NCI-H446 (cell line): Measurements from ENCODE around the gene HLA-DQA2.
A peak's percentile ranks its signal among the peaks of the same experiment; 100 is the strongest.
"Not testable (repeated sequence)": the region's sequence is repeated elsewhere in the genome, so short reads cannot be mapped to it uniquely, and the experiment has no call there.

Experiments
- DNase-seq, 2 experiments: peaks; one replicate each; lab custom pipeline; 2025; lab: John Stamatoyannopoulos, UW

The HLA-DQA2 gene

GRCh38 chr6:32741031-32741960, at the start of gene HLA-DQA2:
TSS of gene HLA-DQA2 (plus strand) at chr6:32741391. CDS start at chr6:32741444, 53 bp downstream.
- DNase-seq = no peak

DNA sequence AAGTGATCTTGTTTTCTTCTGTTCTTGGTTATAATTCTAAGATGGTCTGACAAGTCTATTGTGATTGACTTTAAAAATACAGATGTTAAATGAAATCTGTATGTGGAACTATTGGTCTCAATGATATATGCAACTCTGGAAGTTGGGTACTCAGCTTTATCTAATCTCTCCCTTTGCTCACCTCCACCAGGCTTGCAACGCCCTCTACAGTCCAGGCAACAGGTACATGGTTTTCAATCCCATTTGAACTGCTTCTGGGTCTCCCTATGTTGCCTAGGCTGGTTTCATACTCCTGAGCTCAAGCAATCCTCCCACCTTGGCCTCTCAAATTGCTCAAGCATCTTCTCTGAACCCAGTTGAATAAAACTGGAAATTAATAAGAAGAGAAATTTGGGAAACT, 49.2 kb upstream of the HLA-DQA2 start:
- no peak for DNase-seq

DNA sequence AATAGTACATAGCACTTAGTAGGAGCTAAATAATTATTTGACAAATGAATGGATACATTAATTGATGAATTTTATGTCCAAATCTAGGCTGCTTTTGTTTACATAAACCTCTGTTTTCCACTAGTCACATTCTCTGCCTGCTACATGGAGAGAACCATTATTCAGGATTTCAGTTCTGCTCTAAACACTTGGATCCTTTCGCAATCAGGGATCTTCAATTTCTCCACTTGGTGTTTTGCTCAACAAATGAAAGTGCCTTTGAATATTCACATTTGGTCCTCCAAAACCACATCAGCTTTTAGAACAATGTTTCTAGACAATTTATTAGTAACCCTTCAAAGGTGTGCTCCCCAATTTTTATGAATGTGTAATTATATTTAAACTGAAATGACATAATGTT, 44.2 kb upstream of the HLA-DQA2 start:
- DNase-seq = no peak

GRCh38 chr6:32700391-32701040, 40.7 kb upstream of the HLA-DQA2 start:
- DNase-seq = peak; percentile 10 to 48

DNA sequence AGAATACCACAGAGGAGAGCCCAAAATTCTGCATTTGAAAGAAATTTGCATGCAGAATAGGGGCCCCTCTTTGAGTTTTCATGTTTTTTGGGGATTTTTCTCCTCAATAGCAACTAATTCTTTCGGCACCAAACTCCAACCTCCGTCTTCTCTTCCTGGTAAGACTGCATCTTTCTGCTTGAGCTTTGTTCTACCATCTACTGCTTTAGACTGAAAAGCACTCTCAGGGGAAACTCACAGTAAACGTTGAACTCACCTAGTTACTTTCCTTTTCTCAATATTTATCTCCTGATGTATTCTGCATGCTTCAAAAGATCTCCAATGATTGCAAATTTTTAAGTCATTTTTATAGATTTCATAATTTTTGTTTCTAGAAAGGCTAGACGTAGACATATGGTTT, 37.8 kb upstream of the HLA-DQA2 start:
- no peak for DNase-seq

- not testable (repeated sequence) for DNase-seq
Measured at GRCh38 chr6:32705164-32705563, 36.0 kb upstream of the HLA-DQA2 start.

DNA sequence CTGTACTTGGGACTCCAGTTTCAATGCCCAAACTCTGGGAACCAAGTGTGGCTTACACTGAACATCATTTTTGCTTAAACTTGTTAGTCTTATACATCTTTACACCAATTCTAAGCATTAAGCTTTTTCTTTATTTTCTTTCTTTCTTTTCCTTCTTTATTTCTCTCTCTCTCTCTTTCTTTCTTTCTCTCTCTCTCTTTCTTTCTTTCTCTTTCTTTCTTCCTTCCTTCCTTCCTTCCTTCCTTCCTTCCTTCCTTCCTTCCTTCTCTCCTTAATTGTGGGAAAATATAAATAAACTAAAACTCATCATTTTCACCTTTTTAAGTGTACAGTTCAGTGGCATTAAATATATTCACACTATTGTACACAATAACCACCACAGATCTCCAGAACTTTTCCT, 31.6 kb upstream of the HLA-DQA2 start:
- DNase-seq = no peak

- DNase-seq = no peak
Measured at GRCh38 chr6:32713241-32713640, 27.9 kb upstream of the HLA-DQA2 start.

GRCh38 chr6:32716396-32716795, 24.8 kb upstream of the HLA-DQA2 start:
- no peak for DNase-seq

DNA sequence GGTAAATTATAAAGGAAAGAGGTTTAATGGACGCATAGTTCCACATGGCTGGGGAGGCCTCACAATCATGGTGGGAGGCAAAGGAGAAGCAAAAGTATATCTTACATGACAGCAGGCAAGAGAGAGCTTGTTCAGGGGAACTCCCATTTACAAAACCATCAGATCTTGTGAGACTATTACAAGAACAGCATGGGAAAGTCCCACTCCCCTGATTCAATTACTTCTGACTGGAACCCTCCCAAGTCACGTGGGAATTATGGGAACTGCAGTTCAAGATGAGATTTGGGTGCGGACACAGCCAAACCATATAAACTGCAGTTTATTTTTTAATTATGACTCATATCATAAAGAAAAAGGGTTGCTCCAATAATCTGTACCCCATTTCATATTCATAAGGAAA, 22.3 kb upstream of the HLA-DQA2 start:
- no peak for DNase-seq

GRCh38 chr6:32738126-32738525, 3.1 kb upstream of the HLA-DQA2 start:
- no peak for DNase-seq

DNA sequence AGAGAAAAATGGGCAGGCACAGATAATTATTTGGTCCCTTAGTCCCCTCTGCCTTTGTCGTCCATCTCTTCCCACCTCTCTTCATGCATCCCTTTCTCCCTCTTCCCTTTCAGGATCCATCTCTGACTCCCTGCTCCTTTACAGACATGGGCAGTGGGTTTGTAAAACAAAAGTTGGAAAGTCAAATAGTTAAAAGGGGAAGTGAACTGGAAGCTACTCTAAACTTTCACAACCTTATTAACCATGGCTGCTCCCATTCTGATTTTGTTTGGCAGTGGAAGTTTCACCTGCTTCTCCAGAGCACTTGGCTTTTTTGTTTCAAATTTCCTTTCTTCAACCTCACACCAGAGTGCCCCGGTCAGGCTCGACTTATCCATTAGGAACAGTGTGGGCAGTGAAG, 1.2 kb downstream of the HLA-DQA2 start:
- no peak for DNase-seq

GRCh38 chr6:32744776-32745175, 3.6 kb downstream of the HLA-DQA2 start:
- no peak for DNase-seq

DNA sequence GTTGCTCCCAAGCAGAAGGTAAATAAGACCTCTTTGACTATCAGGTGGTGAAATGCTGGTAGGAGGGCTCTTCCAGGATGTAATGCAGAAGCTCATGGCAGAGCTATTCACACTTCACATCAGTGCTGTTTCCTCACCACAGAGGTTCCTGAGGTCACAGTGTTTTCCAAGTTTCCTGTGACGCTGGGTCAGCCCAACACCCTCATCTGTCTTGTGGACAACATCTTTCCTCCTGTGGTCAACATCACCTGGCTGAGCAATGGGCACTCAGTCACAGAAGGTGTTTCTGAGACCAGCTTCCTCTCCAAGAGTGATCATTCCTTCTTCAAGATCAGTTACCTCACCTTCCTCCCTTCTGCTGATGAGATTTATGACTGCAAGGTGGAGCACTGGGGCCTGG, 4.5 kb downstream of the HLA-DQA2 start:
- not testable (repeated sequence) for DNase-seq

- no peak for DNase-seq
Measured at GRCh38 chr6:32752580-32752979, 11.4 kb downstream of the HLA-DQA2 start.

DNA sequence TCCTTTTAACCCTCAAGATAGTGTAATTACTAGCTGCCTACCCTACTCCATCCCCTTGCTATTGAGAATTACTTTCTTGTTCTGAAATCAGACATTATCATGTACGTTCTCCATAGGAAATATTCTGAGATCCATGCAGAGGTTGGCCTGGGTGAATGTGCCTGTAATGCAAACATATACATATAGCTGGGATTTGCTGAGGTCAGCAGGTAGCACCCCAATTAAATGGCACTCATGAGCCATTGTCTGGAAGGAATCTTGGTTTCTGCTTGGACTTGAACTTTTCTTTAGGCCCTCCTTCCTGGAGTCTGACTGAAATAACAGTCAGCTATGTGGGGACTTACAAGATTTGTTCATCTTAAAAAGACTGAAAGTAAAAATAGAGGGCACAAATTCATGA, 18.5 kb downstream of the HLA-DQA2 start:
- no peak for DNase-seq

GRCh38 chr6:32761072-32761471, 19.9 kb downstream of the HLA-DQA2 start:
- DNase-seq = no peak

DNA sequence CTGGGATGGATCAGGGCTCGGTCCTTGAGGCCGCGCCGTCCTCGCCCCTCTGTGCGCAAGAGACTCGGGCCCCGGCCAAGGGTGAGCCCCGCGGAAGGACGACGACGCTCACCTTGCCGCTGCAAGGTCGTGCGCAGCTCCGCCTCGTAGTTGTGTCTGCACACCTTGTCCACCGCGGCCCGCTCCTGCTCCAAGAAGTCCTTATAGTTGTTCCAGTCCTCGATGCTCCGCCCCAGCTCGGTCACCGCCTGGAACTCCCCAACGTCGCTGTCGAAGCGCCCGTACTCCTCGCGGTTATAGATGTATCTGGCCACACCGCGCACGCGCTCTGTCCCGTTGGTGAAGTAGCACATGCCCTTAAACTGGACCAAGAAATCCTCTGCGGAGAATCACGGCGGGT, 20.4 kb downstream of the HLA-DQA2 start:
- no peak for DNase-seq

DNA sequence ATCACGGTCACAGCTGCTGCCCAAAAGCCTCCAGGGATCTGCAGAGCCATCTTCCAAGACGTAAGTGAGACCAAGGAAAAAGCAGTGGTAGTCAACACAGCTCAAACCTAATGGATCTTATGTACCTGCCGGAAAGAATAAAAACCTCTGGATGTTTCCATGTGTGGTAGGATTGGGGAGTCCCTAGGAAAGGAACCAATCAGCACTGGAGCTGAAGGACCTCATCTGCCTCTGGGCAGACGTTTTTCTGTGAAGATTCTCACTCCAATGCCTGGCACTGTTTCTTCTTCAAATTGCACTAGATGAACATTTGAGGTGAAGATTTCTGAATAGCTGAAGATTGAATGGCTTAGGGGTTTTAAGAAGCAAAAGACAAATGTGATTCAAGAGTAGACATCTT, 22.2 kb downstream of the HLA-DQA2 start, which contains the start of gene HLA-DQB2:
HLA-DQB2 (minus strand) TSS at position 112 of the 400 bp plus-strand sequence; CDS start at position 50, 62 bp downstream.
- DNase-seq = no peak

DNA sequence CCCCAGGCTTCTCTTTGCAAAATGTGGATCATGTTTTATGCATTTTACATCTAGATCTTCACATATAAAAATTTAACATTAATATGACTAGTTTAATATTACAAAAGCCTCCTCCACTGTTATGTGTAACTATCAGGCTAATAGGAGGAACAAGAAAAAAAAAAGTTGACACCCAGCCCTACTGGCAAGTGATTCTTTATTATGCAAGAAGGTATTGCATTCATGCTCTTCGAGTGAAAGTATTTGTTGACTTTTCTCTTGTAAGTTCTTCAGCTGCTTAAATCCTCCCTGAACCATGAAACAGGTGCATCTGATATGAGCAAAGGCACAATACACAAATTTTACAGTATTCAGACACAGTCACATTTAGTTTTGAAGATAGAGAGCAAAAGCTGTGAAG, 22.9 kb downstream of the HLA-DQA2 start:
- no peak for DNase-seq

GRCh38 chr6:32772656-32773055, 31.5 kb downstream of the HLA-DQA2 start:
- DNase-seq = no peak

GRCh38 chr6:32774426-32774825, 33.2 kb downstream of the HLA-DQA2 start:
- DNase-seq = no peak

DNA sequence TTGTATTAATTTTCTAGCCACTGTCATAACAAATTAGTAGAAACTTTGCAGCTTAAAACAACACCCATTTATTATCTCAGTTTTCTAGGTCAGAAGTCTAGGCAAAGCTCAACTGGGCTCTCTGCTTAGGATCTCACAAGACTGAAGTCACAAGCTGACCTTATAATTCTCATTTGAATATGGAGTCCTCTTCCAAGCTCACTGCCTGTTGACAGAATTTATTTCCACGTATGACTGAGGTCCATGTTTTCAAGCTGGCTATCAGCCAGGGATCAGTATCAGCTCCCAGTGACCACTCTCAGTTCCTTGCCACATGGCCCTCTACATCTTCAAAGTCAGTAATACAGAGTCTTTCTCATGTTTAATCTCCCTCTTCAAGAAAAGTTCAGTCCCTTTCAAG, 33.9 kb downstream of the HLA-DQA2 start:
- no peak for DNase-seq
